ENCODE results near the gene ATP9A. TPM values are rescaled to one million over a fixed set of nuclear protein-coding genes. Genes with fewer than 3 reads are reported as not detected.
A peak's percentile ranks its signal among the peaks of the same experiment; 100 is the strongest.

ATP9A gene
- total and polyA plus RNA-seq, 2 donors (not counting 3 experiments of a cell fraction or from before 2014, with no cell fraction given) = 20.9 to 41.5 TPM

- Histone ChIP-seq H3K4me3 (replicated peaks in 1 of 3; ENCODE audit: insufficient read depth in 1 of 3, low read depth in 1 of 3, low read length in 3 of 3) (no peak overlapping the region), H3K9ac (replicated peaks; ENCODE audit: extremely low read depth, insufficient read depth, low read length) (no peak overlapping the region), H3K4me2 (ENCODE audit: insufficient read depth, low read length) (peak overlapping the region; percentile 1), H3K9me1 (replicated peaks; ENCODE audit: control insufficient read depth, extremely low read depth, insufficient read depth, low read length) (no peaks in the 10 kb centered on the region), H2AFZ (ENCODE audit: low read depth, low read length) (peak overlapping the region; percentile 12), H3K27me3 (ENCODE audit: control insufficient read depth in 2 of 2, insufficient read depth in 2 of 2, low read length in 2 of 2) (no peaks in the 10 kb centered on the region), H4K20me1 (replicated peaks; ENCODE audit: control insufficient read depth, extremely low read depth, insufficient read depth, low read length) (no peaks in the 10 kb centered on the region), H3K79me2 (ENCODE audit: control insufficient read depth, insufficient read depth, low read length) (no peaks in the 10 kb centered on the region), H3K4me1 (ENCODE audit: control insufficient read depth, extremely low read depth, insufficient read depth, low read length) (peaks cover 3% of the 10 kb centered on the region), H3K27ac (ENCODE audit: insufficient read depth, low read depth, low read length) (no peak overlapping the region), H3K9me3 (replicated peaks; ENCODE audit: control insufficient read depth, insufficient read depth, low read length) (no peaks in the 10 kb centered on the region), H3K36me3 (ENCODE audit: control insufficient read depth in 2 of 2, extremely low read depth in 1 of 2, insufficient read depth in 2 of 2, low read length in 2 of 2) (no peaks in the 10 kb centered on the region)
- ChIA-PET CTCF (interaction anchor here (0.5 to 7.5 kb wide), 19 partner anchors 9 to 652 kb away, joined by 3 to 49 read pairs (median 4); no protein-coding TSS in a partner anchor), POLR2A (no interaction called here)
- FAIRE-seq (peak; percentile 99), DNase-seq (ENCODE audit: low read depth, low spot score) (peak; percentile 84)
- TF ChIP-seq CTCF (IDR thresholded peaks at IDR 0.05; ENCODE audit: extremely low read depth in 1 of 2, insufficient read depth in 1 of 2, low read depth in 1 of 2, low read length in 2 of 2) = peak; percentile 83 to 88
- TF ChIP-seq MAX (IDR thresholded peaks at IDR 0.05; ENCODE audit: insufficient read depth, insufficient read length) = no peak
- dilution Hi-C loops (cut with MboI; ENCODE audit: extremely low pct_ligation_motif_present, low sequenced_read_pairs) = no loop called here
- intact Hi-C loops (cut with micrococcal nuclease) = loop anchor here (1.0 to 2.0 kb wide), 8 partner anchors 57 to 511 kb away; no protein-coding TSS in a partner anchor
- no TSS peak for BruUV-seq (replicated peaks)
Observed at GRCh38 chr20:51639206-51639832, 128.9 kb downstream of the ATP9A start.

GRCh38 chr20:51637241-51637640 lies 130.9 kb downstream of the ATP9A start:
- H3K4me1 ChIP-seq (ENCODE audit: control insufficient read depth, extremely low read depth, insufficient read depth, low read length) = peaks cover 6% of the 10 kb centered on the region
- no peaks in the 10 kb centered on the region for H4K20me1 ChIP-seq (replicated peaks; ENCODE audit: control insufficient read depth, extremely low read depth, insufficient read depth, low read length)
- no peak overlapping the region for H2AFZ ChIP-seq (ENCODE audit: low read depth, low read length)
- FAIRE-seq (no peak), DNase-seq (ENCODE audit: low read depth, low spot score) (no peak)
- H3K4me3 ChIP-seq (replicated peaks in 1 of 3; ENCODE audit: insufficient read depth in 1 of 3, low read depth in 1 of 3, low read length in 3 of 3) = no peak overlapping the region
- intact Hi-C loops (cut with micrococcal nuclease) (no loop called here), dilution Hi-C loops (cut with MboI; ENCODE audit: extremely low pct_ligation_motif_present, low sequenced_read_pairs) (no loop called here)
- no peaks in the 10 kb centered on the region for H3K9me1 ChIP-seq (replicated peaks; ENCODE audit: control insufficient read depth, extremely low read depth, insufficient read depth, low read length)
- no peaks in the 10 kb centered on the region for H3K27me3 ChIP-seq (ENCODE audit: control insufficient read depth in 2 of 2, insufficient read depth in 2 of 2, low read length in 2 of 2)
- BruUV-seq (replicated peaks) = no TSS peak
- no peak overlapping the region for H3K4me2 ChIP-seq (ENCODE audit: insufficient read depth, low read length)
- CTCF ChIA-PET = interaction anchor here (0.6 to 7.5 kb wide), 8 partner anchors 15 to 433 kb away, joined by 3 to 49 read pairs (median 3); no protein-coding TSS in a partner anchor
- no peaks in the 10 kb centered on the region for H3K9me3 ChIP-seq (replicated peaks; ENCODE audit: control insufficient read depth, insufficient read depth, low read length)
- TF ChIP-seq EZH2 (IDR thresholded peaks at IDR 0.05; ENCODE audit: borderline replicate concordance, low read depth, low read length, severe bottlenecking) (no peak), FOS (IDR thresholded peaks at IDR 0.05; ENCODE audit: borderline replicate concordance, insufficient read depth, low read length) (no peak), POLR2A (IDR thresholded peaks at IDR 0.05; ENCODE audit: low read depth, low read length) (no peak), MAX (IDR thresholded peaks at IDR 0.05; ENCODE audit: insufficient read depth, insufficient read length) (no peak), MYC (IDR thresholded peaks at IDR 0.05; ENCODE audit: low read depth, low read length) (no peak), POLR2AphosphoS5 (IDR thresholded peaks at IDR 0.05; ENCODE audit: insufficient read depth, low read depth, low read length) (no peak), CTCF (IDR thresholded peaks at IDR 0.05; ENCODE audit: extremely low read depth in 1 of 2, insufficient read depth in 1 of 2, low read depth in 1 of 2, low read length in 2 of 2) (no peak), GATA2 (IDR thresholded peaks at IDR 0.05; ENCODE audit: insufficient read depth, insufficient read length, low read depth, low read length) (no peak), JUN (IDR thresholded peaks at IDR 0.05; ENCODE audit: borderline replicate concordance, insufficient read depth, insufficient read length, low read depth) (no peak)
- no peaks in the 10 kb centered on the region for H3K79me2 ChIP-seq (ENCODE audit: control insufficient read depth, insufficient read depth, low read length)
- POLR2A ChIA-PET = interaction anchor here (0.6 kb wide), 1 partner anchor 404 kb away, joined by 4 read pairs; no protein-coding TSS in a partner anchor
- no peak overlapping the region for H3K27ac ChIP-seq (ENCODE audit: insufficient read depth, low read depth, low read length)
- H3K36me3 ChIP-seq (ENCODE audit: control insufficient read depth in 2 of 2, extremely low read depth in 1 of 2, insufficient read depth in 2 of 2, low read length in 2 of 2) = no peaks in the 10 kb centered on the region
- no peak overlapping the region for H3K9ac ChIP-seq (replicated peaks; ENCODE audit: extremely low read depth, insufficient read depth, low read length)
